GM12878 (cell line): ENCODE measurements around the gene FAM47B. TPM values are rescaled to one million over a fixed set of nuclear protein-coding genes. Genes with fewer than 3 reads are reported as not detected.

Source experiments
- ATAC-seq: fragments of 200-7000 bp; cut with Tn5 transposase; 3 replicates; pipeline ENCODE4 v1.9.1; 2020; ENCODE audit warnings: mild to moderate bottlenecking, moderate library complexity
- BruUV-seq: library from RNA; stranded (reverse); fragments of 400-500 nt; replicated peaks from 2 replicates; lab custom pipeline; 2021; lab: Mats Ljungman, UMichigan
- CTCF ChIA-PET: fragments of 300-600 bp; sonication (Branson Sonifier 250); formaldehyde crosslinking; extraction: SDS; loops from one replicate; lab custom pipeline; 2021; ENCODE audit warnings: inconsistent platforms; lab: Yijun Ruan, JAX
- POLR2A ChIA-PET: fragments of 350-600 bp; formaldehyde crosslinking; extraction: SDS; loops from one replicate; lab custom pipeline; 2021; ENCODE audit warnings: inconsistent platforms; lab: Charles Lee
- RAD21 ChIA-PET: fragments of 300-600 bp; sonication (Branson Sonifier 250); formaldehyde crosslinking; loops from one replicate; lab custom pipeline; 2023; ENCODE audit warnings: antibody characterized with exemption; ENCODE audit not compliant: unreplicated experiment; lab: Charles Lee
- SMC1A ChIA-PET: fragments of 300-600 bp; sonication (Branson Sonifier 250); formaldehyde crosslinking; loops from one replicate; lab custom pipeline; 2023; ENCODE audit not compliant: unreplicated experiment, uncharacterized antibody; lab: Charles Lee
- DNase-seq: peaks from one replicate; pipeline ENCODE4 v3.0.0-alpha.2; 2011; ENCODE audit warnings: low read depth, low spot score
- FAIRE-seq: peaks from 3 replicates; lab custom pipeline; 2011; peaks lifted over from hg19 to GRCh38; lab: Jason Lieb, UNC
- H2AFZ ChIP-seq: 2 replicates; pipeline ENCODE4 v1.6.0; 2011; ENCODE audit warnings: low read depth, low read length, control low read depth; ENCODE audit not compliant: control insufficient read depth
- H3K27ac ChIP-seq: 2 replicates; pipeline ENCODE4 v1.5.1; 2011; ENCODE audit warnings: control low read depth; ENCODE audit not compliant: control insufficient read depth, insufficient read depth
- H3K27me3 ChIP-seq, 2 experiments: replicated peaks in 1 of 2; 2 replicates each; pipeline versions ENCODE4 v1.6.0 to v1.6.1; 2011; ENCODE audit warnings: low read length in 1 of 2; ENCODE audit not compliant: control insufficient read depth in 2 of 2, insufficient read depth in 2 of 2
- H3K36me3 ChIP-seq, 2 experiments: 2 replicates each; pipeline ENCODE4 v1.5.1; 2011; ENCODE audit warnings: low read length in 1 of 2; ENCODE audit not compliant: control insufficient read depth in 2 of 2, insufficient read depth in 2 of 2
- H3K4me1 ChIP-seq: 2 replicates; pipeline ENCODE4 v1.6.1; 2011; ENCODE audit warnings: mild to moderate bottlenecking, low read length, moderate library complexity, mixed read lengths; ENCODE audit not compliant: control insufficient read depth, insufficient read depth
- H3K4me2 ChIP-seq: 2 replicates; pipeline ENCODE4 v1.6.0; 2011; ENCODE audit warnings: control low read depth; ENCODE audit not compliant: control insufficient read depth, insufficient read depth
- H3K4me3 ChIP-seq: fragments of 200-600 bp; sonication (generic); 2 replicates; pipeline ENCODE4 v1.5.1; 2016
- H3K79me2 ChIP-seq: 2 replicates; pipeline ENCODE4 v1.6.0; 2011; ENCODE audit warnings: low read length; ENCODE audit not compliant: control insufficient read depth, insufficient read depth
- H3K9ac ChIP-seq: 2 replicates; pipeline ENCODE4 v1.8.0; 2011; ENCODE audit warnings: low read length, control low read depth, mixed read lengths; ENCODE audit not compliant: control insufficient read depth, insufficient read depth
- H3K9me3 ChIP-seq: replicated peaks from 3 replicates; pipeline ENCODE4 v1.5.1; 2011; ENCODE audit warnings: mild to moderate bottlenecking, low read length; ENCODE audit not compliant: control insufficient read depth, insufficient read depth
- H4K20me1 ChIP-seq: 2 replicates; pipeline ENCODE4 v1.6.0; 2011; ENCODE audit not compliant: control insufficient read depth, insufficient read depth
- BCL11A ChIP-seq: IDR thresholded peaks from 2 replicates; pipeline ENCODE4 v1.6.1; 2011; ENCODE audit warnings: low read depth, low read length
- BHLHE40 ChIP-seq, 2 experiments: fragments of 450-650 bp in 1 of 2; IDR thresholded peaks; 2 replicates each; pipeline ENCODE4 v1.6.1; 2011 to 2017; ENCODE audit warnings: low read depth in 2 of 2, borderline replicate concordance in 1 of 2, improper control_type of control experiment in 1 of 2, low read length in 1 of 2, mild to moderate bottlenecking in 1 of 2
- ESRRA ChIP-seq: IDR thresholded peaks from 2 replicates; pipeline ENCODE4 v1.6.1; 2012; ENCODE audit warnings: mild to moderate bottlenecking, low read length, improper control_type of control experiment
- GABPA ChIP-seq: IDR thresholded peaks from 2 replicates; pipeline ENCODE4 v1.6.1; 2014; ENCODE audit warnings: antibody characterized with exemption, low read depth, mild to moderate bottlenecking, inconsistent platforms
- HCFC1 ChIP-seq: fragments of 150-350 bp; IDR thresholded peaks from 2 replicates; pipeline ENCODE4 v1.6.1; 2014; ENCODE audit warnings: low read length
- MEF2B ChIP-seq: fragments of 450-650 bp; IDR thresholded peaks from 2 replicates; pipeline ENCODE4 v1.6.1; 2018; ENCODE audit warnings: mild to moderate bottlenecking, moderate library complexity; ENCODE audit not compliant: partially characterized antibody, poor library complexity, severe bottlenecking
- MYB ChIP-seq: fragments of 150-350 bp; IDR thresholded peaks from 2 replicates; pipeline ENCODE4 v1.6.1; 2014; ENCODE audit warnings: mild to moderate bottlenecking, low read depth, low read length, borderline replicate concordance
- NBN ChIP-seq: fragments of 450-650 bp; IDR thresholded peaks from 2 replicates; pipeline ENCODE4 v1.6.1; 2016
- NFIC ChIP-seq: IDR thresholded peaks from 2 replicates; pipeline ENCODE4 v1.6.1; 2012; ENCODE audit warnings: low read depth, mild to moderate bottlenecking, inconsistent platforms, low read length, moderate library complexity
- POLR2A ChIP-seq: IDR thresholded peaks from 2 replicates; pipeline ENCODE4 v1.6.1; 2011; ENCODE audit warnings: low read depth, mild to moderate bottlenecking, low read length
- POLR2AphosphoS5 ChIP-seq: IDR thresholded peaks from 2 replicates; pipeline ENCODE4 v1.6.1; 2011; ENCODE audit warnings: mild to moderate bottlenecking, low read length, inconsistent platforms
- SMC3 ChIP-seq: IDR thresholded peaks from 2 replicates; pipeline ENCODE4 v1.6.1; 2011; ENCODE audit warnings: low read length, improper control_type of control experiment, borderline replicate concordance
- SP1 ChIP-seq: IDR thresholded peaks from one replicate; pipeline ENCODE4 v1.6.1; 2011; ENCODE audit warnings: low read depth, low read length
- SREBF1 ChIP-seq: IDR thresholded peaks from 2 replicates; pipeline ENCODE4 v1.6.1; 2012; ENCODE audit warnings: mild to moderate bottlenecking, low read length
- ZBED1 ChIP-seq: IDR thresholded peaks from 2 replicates; pipeline ENCODE4 v1.6.1; 2016; ENCODE audit warnings: borderline replicate concordance
- WGBS: methylation state at CpG from one replicate; pipeline ENCODE4 v1.1.6; 2016; ENCODE audit warnings: low lambda C conversion rate; ENCODE audit not compliant: insufficient replicate concordance, insufficient coverage; ENCODE audit errors: missing lambda C conversion rate; 5-methylcytosine and 5-hydroxymethylcytosine counted together
- in situ Hi-C: fragments of 300-500 bp; cut with MboI; formaldehyde crosslinking; loops from 9 replicates; pipeline ENCODE4 v1.14.3; 2018; ENCODE audit warnings: mixed read lengths
- intact Hi-C: fragments of 100-400 bp; cut with micrococcal nuclease; formaldehyde crosslinking; loops from one replicate; pipeline ENCODE4 v1.14.2; 2022; ENCODE audit not compliant: unreplicated experiment
- polyA plus RNA-seq, 11 experiments: library from polyadenylated mRNA; depleted of rRNA in 4 of 11; unstranded in 6 of 11; stranded (reverse) in 5 of 11; fragments of >200 nt; fragmentation: Nextera tagmentation in 4 of 11; fragmentation: Illumina TruSeq in 1 of 11; extraction: Ambion mirVana in 4 of 11; extraction: Trizol in 1 of 11; gene quantifications; 1 replicate in 1 of 11; 2 replicates in 10 of 11; pipeline versions ENCODE4 v1.2.1 to v1.2.3, GENCODE V29; 2011 to 2016; ENCODE audit warnings: inconsistent platforms in 2 of 11, missing spikeins in 2 of 11, low read depth in 1 of 11
- total RNA-seq, 4 experiments: library from RNA; depleted of rRNA in 3 of 4; stranded (reverse); fragments of >200 nt in 3 of 4; fragmentation: Illumina TruSeq in 1 of 4; extraction: Trizol in 1 of 4; gene quantifications; 2 replicates each; pipeline versions ENCODE4 v1.2.1 to v1.2.3, GENCODE V29; 2013 to 2021
- TF ChIP-seq, protein P1 (sequence below): IDR thresholded peaks from 2 replicates; pipeline ENCODE4 v1.6.1; 2011; ENCODE audit warnings: low read depth, mild to moderate bottlenecking, low read length, moderate library complexity, borderline replicate concordance; ENCODE audit errors: extremely low read depth
- TF ChIP-seq, protein P2 (sequence below): fragments of 450-650 bp; IDR thresholded peaks from 2 replicates; pipeline ENCODE4 v1.6.1; 2017; ENCODE audit warnings: mild to moderate bottlenecking, low read depth, inconsistent platforms; ENCODE audit not compliant: poor library complexity, severe bottlenecking

FAM47B gene
- total and polyA plus RNA-seq, 10 of the 15 experiments (the other 5 are each of a cell fraction or from before 2014, with no cell fraction given) = not detected

DNA sequence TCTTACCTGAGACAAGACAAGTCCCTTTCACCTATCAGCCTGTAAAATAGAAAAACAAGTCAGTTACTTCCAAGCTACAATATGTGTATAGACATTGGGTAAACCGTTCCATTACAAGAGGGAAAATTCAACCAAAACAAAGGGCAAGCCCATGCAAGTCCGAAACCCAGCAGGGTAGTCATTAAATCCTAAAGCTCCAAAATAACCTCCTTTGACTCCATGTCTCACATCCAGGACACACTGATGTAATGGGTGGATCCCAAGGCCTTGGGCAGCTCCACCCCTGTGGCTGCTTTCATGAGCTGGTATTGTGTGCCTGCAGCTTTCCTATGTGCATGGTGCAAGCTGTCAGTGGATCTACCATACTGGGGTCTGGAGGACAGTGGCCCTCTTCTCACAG lies 14.7 kb upstream of the FAM47B start:
- BruUV-seq = no TSS peak
- H3K36me3 ChIP-seq = no peaks in the 10 kb centered on the region
- H3K79me2 ChIP-seq = no peaks in the 10 kb centered on the region
- WGBS = 0% methylated on average over 2 of the region's 2 CpGs
- H3K27ac ChIP-seq = no peak overlapping the region
- DNase-seq (no peak), FAIRE-seq (no peak), ATAC-seq (no peak)
- no peak overlapping the region for H3K9ac ChIP-seq
- no peaks in the 10 kb centered on the region for H4K20me1 ChIP-seq
- H3K4me3 ChIP-seq = no peak overlapping the region
- ChIA-PET SMC1A (no interaction called here), POLR2A (no interaction called here), RAD21 (no interaction called here), CTCF (no interaction called here)
- no peaks in the 10 kb centered on the region for H3K27me3 ChIP-seq
- in situ Hi-C loops (no loop called here), intact Hi-C loops (no loop called here)
- TF ChIP-seq GABPA = no peak
- no peak for TF ChIP-seq NBN
- TF ChIP-seq HCFC1 = no peak
- no peak for TF ChIP-seq MEF2B
- no peak for TF ChIP-seq SP1
- no peak for TF ChIP-seq BHLHE40 (IDR thresholded peaks at IDR 0.05; ENCODE audit: borderline replicate concordance in 1 of 2, low read depth in 2 of 2, low read length in 1 of 2)
- no peak for TF ChIP-seq SREBF1
- TF ChIP-seq MYB = no peak
- no peak for TF ChIP-seq POLR2AphosphoS5
- TF ChIP-seq POLR2A = no peak
- TF ChIP-seq, protein P1, sequence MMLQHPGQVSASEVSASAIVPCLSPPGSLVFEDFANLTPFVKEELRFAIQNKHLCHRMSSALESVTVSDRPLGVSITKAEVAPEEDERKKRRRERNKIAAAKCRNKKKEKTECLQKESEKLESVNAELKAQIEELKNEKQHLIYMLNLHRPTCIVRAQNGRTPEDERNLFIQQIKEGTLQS = no peak
- TF ChIP-seq NFIC = no peak
- TF ChIP-seq ZBED1 = no peak
- no peak for TF ChIP-seq BCL11A
- TF ChIP-seq, protein P2, sequence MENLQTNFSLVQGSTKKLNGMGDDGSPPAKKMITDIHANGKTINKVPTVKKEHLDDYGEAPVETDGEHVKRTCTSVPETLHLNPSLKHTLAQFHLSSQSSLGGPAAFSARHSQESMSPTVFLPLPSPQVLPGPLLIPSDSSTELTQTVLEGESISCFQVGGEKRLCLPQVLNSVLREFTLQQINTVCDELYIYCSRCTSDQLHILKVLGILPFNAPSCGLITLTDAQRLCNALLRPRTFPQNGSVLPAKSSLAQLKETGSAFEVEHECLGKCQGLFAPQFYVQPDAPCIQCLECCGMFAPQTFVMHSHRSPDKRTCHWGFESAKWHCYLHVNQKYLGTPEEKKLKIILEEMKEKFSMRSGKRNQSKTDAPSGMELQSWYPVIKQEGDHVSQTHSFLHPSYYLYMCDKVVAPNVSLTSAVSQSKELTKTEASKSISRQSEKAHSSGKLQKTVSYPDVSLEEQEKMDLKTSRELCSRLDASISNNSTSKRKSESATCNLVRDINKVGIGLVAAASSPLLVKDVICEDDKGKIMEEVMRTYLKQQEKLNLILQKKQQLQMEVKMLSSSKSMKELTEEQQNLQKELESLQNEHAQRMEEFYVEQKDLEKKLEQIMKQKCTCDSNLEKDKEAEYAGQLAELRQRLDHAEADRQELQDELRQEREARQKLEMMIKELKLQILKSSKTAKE = no peak
- TF ChIP-seq ESRRA = no peak
- no peak for TF ChIP-seq SMC3
- no peak overlapping the region for H2AFZ ChIP-seq
- no peaks in the 10 kb centered on the region for H3K9me3 ChIP-seq
- no peak overlapping the region for H3K4me2 ChIP-seq
- no peaks in the 10 kb centered on the region for H3K4me1 ChIP-seq
